RWPE2 (cell line): ENCODE data around the gene ATP6V1G3.
A peak's percentile ranks its signal among the peaks of the same experiment; 100 is the strongest.

Source experiments
- ATAC-seq: fragments of 200-7000 bp; cut with Tn5 transposase; 3 replicates; pipeline ENCODE4 v1.9.1; 2021; ENCODE audit warnings: low read depth
- DNase-seq: peaks from one replicate; pipeline ENCODE4 v3.0.0-alpha.2; 2020; ENCODE audit warnings: low spot score
- H3K27ac ChIP-seq: fragments of 450-650 bp; 2 replicates; pipeline ENCODE4 v1.5.1; 2017; ENCODE audit warnings: mild to moderate bottlenecking; ENCODE audit not compliant: poor library complexity, severe bottlenecking
- H3K27me3 ChIP-seq: fragments of 250-450 bp; sonication (Bioruptor Pico); 2 replicates; pipeline ENCODE4 v1.5.1; 2021; ENCODE audit warnings: mild to moderate bottlenecking, moderate library complexity; ENCODE audit not compliant: insufficient read depth, poor library complexity, severe bottlenecking
- H3K36me3 ChIP-seq: fragments of 250-450 bp; sonication (Bioruptor Pico); 2 replicates; pipeline ENCODE4 v1.5.1; 2020; ENCODE audit warnings: low read depth, mild to moderate bottlenecking, moderate library complexity
- H3K4me1 ChIP-seq: fragments of 250-450 bp; sonication (Bioruptor Pico); 2 replicates; pipeline ENCODE4 v1.5.1; 2021; ENCODE audit warnings: mild to moderate bottlenecking, moderate library complexity; ENCODE audit not compliant: insufficient read depth, poor library complexity, severe bottlenecking
- H3K4me3 ChIP-seq: fragments of 250-450 bp; sonication (Bioruptor Pico); 2 replicates; pipeline ENCODE4 v1.5.1; 2021; ENCODE audit warnings: mild to moderate bottlenecking, moderate library complexity; ENCODE audit not compliant: severe bottlenecking
- H3K9me3 ChIP-seq: fragments of 250-450 bp; sonication (Bioruptor Pico); 2 replicates; pipeline ENCODE4 v1.5.1; 2021; ENCODE audit warnings: mild to moderate bottlenecking, moderate library complexity; ENCODE audit not compliant: severe bottlenecking
- CTCF ChIP-seq: fragments of 450-650 bp; IDR thresholded peaks from one replicate; pipeline ENCODE4 v1.5.1; 2017; ENCODE audit warnings: mild to moderate bottlenecking, moderate library complexity; ENCODE audit not compliant: poor library complexity, severe bottlenecking

Gene ATP6V1G3

GRCh38 chr1:198500096-198500495, 40.4 kb downstream of the ATP6V1G3 start:
- no peak overlapping the region for H3K4me3 ChIP-seq
- no peaks in the 10 kb centered on the region for H3K36me3 ChIP-seq
- no peak overlapping the region for H3K27ac ChIP-seq
- H3K4me1 ChIP-seq: peaks cover 41% of the 10 kb centered on the region
- no peaks in the 10 kb centered on the region for H3K9me3 ChIP-seq
- DNase-seq: no peak
- TF ChIP-seq CTCF: no peak
- ATAC-seq: no peak
- H3K27me3 ChIP-seq: no peaks in the 10 kb centered on the region

- Histone ChIP-seq H3K4me1 (peaks cover 41% of the 10 kb centered on the region), H3K36me3 (no peaks in the 10 kb centered on the region), H3K27ac (no peak overlapping the region), H3K4me3 (no peak overlapping the region), H3K9me3 (no peaks in the 10 kb centered on the region), H3K27me3 (no peaks in the 10 kb centered on the region)
- DNase-seq: no peak
- no peak for TF ChIP-seq CTCF
- ATAC-seq: no peak
These were observed 40.9 kb downstream of the ATP6V1G3 start for GRCh38 chr1:198499588-198499987.

GRCh38 chr1:198498881-198499280, 41.6 kb downstream of the ATP6V1G3 start:
- DNase-seq (no peak), ATAC-seq (peak; percentile 36; the same call in 2 of the 3 replicates)
- TF ChIP-seq CTCF: no peak
- H3K9me3 ChIP-seq: no peaks in the 10 kb centered on the region
- peaks cover 41% of the 10 kb centered on the region for H3K4me1 ChIP-seq
- no peaks in the 10 kb centered on the region for H3K36me3 ChIP-seq
- no peaks in the 10 kb centered on the region for H3K27me3 ChIP-seq
- H3K4me3 ChIP-seq: no peak overlapping the region
- peak overlapping the region; percentile 53 for H3K27ac ChIP-seq

- no peak for TF ChIP-seq CTCF
- H3K36me3 ChIP-seq: no peaks in the 10 kb centered on the region
- peak overlapping the region; percentile 53 for H3K27ac ChIP-seq
- DNase-seq (no peak), ATAC-seq (no peak)
- no peaks in the 10 kb centered on the region for H3K9me3 ChIP-seq
- peaks cover 45% of the 10 kb centered on the region for H3K4me1 ChIP-seq
- no peaks in the 10 kb centered on the region for H3K27me3 ChIP-seq
- no peak overlapping the region for H3K4me3 ChIP-seq
These were observed 42.4 kb downstream of the ATP6V1G3 start for GRCh38 chr1:198498103-198498385.

GRCh38 chr1:198497326-198498102, 43.0 kb downstream of the ATP6V1G3 start:
- peak overlapping the region; percentile 53 for H3K27ac ChIP-seq
- no peaks in the 10 kb centered on the region for H3K27me3 ChIP-seq
- no peak for TF ChIP-seq CTCF
- H3K36me3 ChIP-seq: no peaks in the 10 kb centered on the region
- ATAC-seq (peak; percentile 37; the same call in 2 of the 3 replicates), DNase-seq (no peak)
- H3K4me1 ChIP-seq: peaks cover 48% of the 10 kb centered on the region
- no peaks in the 10 kb centered on the region for H3K9me3 ChIP-seq
- H3K4me3 ChIP-seq: no peak overlapping the region
